Retinal pigment epithelial cell (primary cell): Measurements from ENCODE around the gene MAP3K4.

ENCODE experiments used
- DNase-seq: peaks from one replicate; pipeline ENCODE4 v3.0.0-alpha.2; 2010; ENCODE audit warnings: low read depth
- H3K4me3 ChIP-seq: 2 replicates; pipeline ENCODE4 v1.5.1; 2011; ENCODE audit warnings: mild to moderate bottlenecking, low read length, control low read depth, moderate library complexity
- CTCF ChIP-seq: conservative IDR thresholded peaks from 2 replicates; pipeline ENCODE4 v1.5.1; 2011; ENCODE audit warnings: low read depth, low read length, control low read depth, inconsistent platforms

MAP3K4 gene

GRCh38 chr6:161027385-161027784, 35.8 kb downstream of the MAP3K4 start:
- no peak overlapping the region for H3K4me3 ChIP-seq
- no peak for TF ChIP-seq CTCF
- DNase-seq: no peak

GRCh38 chr6:161029195-161029809, 37.7 kb downstream of the MAP3K4 start:
- TF ChIP-seq CTCF: no peak
- no peak overlapping the region for H3K4me3 ChIP-seq
- no peak for DNase-seq

- no peak overlapping the region for H3K4me3 ChIP-seq
- DNase-seq: peak; percentile 51
- TF ChIP-seq CTCF: no peak
Measured at GRCh38 chr6:161031721-161032495, 40.3 kb downstream of the MAP3K4 start.

GRCh38 chr6:161033667-161034066, 42.1 kb downstream of the MAP3K4 start:
- TF ChIP-seq CTCF: no peak
- DNase-seq: no peak
- no peak overlapping the region for H3K4me3 ChIP-seq

GRCh38 chr6:161035182-161035980, 43.8 kb downstream of the MAP3K4 start:
- no peak for TF ChIP-seq CTCF
- no peak for DNase-seq
- no peak overlapping the region for H3K4me3 ChIP-seq

- no peak for TF ChIP-seq CTCF
- no peak for DNase-seq
- H3K4me3 ChIP-seq: no peak overlapping the region
Measured at GRCh38 chr6:161035981-161036263, 44.4 kb downstream of the MAP3K4 start.

- TF ChIP-seq CTCF: no peak
- DNase-seq: no peak
Measured at GRCh38 chr6:161037873-161038228, 46.3 kb downstream of the MAP3K4 start.

More at GRCh38 chr6:161037873-161038228, 46.3 kb downstream of the MAP3K4 start:
- H3K4me3 ChIP-seq: no peak overlapping the region
